Activated T-cell treated with anti-CD3 and anti-CD28 coated beads, Interleukin-2, amount 50 U/mL, for 1 hour (primary cell): ENCODE results near the gene RPS21.
"Not testable (repeated sequence)": the region's sequence is repeated elsewhere in the genome, so short reads cannot be mapped to it uniquely, and the experiment has no call there.

Experiments
- DNase-seq: peaks from one replicate; pipeline ENCODE4 v3.0.0-alpha.2; 2020

RPS21 gene

GRCh38 chr20:62366370-62367135 lies 20.4 kb upstream of the RPS21 start:
- DNase-seq = no peak

DNA sequence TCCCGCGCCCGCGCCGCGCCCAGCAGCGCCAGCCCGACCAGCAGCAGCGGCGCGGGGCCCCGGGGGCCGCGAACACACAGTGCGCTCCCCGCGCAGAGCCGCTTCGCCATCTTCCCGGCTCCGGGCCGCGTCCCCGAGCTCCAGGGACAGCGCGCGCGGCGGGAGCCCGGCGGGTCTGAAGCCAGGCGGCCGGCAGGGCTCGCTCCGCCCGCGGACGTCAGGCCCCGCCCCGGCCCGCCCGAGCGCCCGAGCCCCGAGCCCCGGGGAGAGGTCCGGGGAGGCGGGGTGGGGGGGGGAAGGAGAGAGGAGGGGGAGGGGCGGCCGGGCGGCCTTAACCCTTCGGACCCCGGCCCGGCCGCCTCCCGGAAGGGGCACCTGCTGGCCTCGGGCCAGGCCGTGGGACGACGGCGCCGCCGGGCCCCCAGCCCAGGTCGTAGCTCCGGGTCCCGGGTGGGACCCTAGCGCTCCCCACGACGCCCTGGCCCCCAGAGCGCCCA lies 19.7 kb upstream of the RPS21 start, which contains the start of gene LAMA5:
Gene LAMA5, minus strand, starts transcription at position 177 of the 497 bp plus-strand sequence. Its CDS starts 67 bp downstream, at position 110.
- peak; percentile 30 for DNase-seq

GRCh38 chr20:62367633-62368391 lies 19.1 kb upstream of the RPS21 start:
- peak; percentile 38 for DNase-seq

- DNase-seq = no peak
These were observed 18.4 kb upstream of the RPS21 start for GRCh38 chr20:62368392-62368975.

DNA sequence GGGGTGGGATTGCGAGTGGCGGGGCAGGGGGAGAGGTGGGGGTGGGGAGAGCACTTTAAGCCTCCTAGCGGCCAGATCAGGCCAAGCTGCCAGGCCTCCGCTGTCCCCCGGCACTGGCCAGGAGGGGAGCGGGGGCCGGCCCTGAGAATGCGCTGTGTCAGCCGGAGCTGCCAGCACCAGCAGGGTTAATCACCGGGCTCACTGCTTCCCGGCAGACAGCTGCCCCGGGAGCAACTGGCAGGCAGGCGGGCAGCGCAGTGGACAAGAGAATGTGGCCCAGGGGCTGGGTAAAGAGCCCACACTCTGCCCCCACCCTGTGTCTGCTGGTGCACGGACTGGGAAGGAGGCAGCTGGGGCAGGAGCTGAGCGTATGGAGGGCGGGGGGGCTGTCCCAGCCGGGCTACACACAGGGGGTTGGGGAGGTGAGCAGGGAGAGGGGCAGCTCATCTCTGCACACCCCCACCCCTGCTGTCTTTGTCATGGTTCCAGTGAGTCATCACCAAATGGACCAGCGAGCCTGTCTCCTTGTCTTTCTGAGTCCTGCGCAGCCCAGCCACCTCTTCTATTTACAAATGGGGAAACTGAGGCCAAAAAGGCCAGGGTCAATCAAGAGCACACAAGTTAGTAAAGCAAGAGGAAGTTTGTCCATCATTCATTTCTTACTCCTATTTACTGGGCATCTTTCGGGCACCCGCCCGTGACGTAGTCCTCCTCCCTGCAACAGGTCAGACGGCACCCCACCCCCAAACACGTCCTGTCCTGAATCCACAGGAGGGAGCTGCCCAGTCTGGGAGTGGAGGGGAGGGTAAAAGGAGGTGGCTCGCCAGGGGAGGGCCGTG lies 17.7 kb upstream of the RPS21 start:
- no peak for DNase-seq

- no peak for DNase-seq
These were observed 17.1 kb upstream of the RPS21 start for GRCh38 chr20:62369815-62370114.

DNA sequence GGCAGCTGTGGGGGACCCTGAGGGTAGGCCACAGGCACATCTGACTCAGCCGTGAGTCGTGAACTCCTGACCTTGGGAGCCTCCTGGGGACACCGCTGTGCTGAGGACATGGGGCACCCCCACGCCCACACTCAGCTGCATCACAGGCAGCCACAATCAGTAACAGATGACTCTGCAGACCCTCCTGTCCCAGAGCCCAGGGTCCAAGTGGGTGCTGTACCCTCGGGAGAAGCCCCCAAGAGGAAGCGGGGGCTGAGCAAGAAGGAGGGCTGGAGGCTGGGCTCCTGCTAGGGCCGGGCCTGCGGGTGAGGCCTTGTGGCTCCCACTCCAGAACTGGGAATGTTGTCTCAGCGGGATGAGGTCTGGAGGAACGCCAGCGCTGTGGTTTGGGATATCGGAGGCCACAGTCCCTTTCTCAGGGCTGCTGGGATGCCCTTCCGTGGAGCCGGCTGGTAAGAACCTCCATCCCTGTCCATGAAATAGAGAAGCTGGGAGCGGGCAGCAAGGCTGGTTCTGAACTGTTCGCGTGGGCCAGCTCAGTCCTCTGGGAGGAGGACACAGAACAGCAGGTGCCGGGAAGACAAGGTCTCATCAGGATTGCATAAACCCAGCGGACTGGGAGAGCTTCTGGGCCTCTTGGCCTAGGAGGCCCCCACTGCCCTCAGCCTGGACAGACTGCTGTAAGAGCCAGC lies 16.6 kb upstream of the RPS21 start:
- no peak for DNase-seq

DNA sequence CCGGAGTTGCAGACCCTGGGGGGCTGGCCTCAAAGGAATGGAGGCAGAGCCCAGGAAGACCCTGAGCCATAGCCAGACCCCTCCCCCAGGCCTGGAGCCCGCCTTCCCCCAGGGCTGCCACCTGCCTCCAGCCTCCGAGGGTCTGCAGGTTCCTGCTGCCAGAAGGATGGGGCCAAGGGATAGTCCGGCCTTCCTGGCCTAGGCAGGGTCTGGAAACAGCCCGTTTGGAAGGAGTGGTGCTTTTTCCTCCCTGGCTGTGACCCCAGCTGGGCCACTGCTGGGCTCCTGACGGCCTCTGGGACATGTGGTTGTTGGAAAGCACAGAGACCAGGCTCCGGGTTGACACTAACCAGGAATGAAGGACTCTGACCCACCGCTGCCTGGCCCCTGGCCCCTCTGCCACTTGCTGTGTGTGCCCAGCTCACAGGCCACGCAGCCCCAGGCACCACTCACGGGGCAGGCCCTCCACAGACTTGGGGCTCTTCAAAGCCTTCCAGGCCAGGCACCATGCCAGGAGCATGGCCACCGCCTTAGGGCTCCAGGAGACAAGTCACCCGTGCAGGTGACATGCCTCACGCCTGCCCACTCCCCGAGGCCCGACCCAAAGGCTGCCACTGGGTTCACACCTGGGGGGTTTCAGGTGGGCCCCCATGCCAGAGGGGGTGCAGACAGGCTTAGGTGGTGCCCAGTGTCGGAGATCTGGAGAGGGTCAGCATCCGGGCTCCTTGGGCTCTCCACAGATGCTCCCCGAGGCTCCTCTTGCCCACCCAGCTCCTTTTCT lies 15.9 kb upstream of the RPS21 start:
- DNase-seq = no peak

GRCh38 chr20:62371588-62372041 lies 15.3 kb upstream of the RPS21 start:
- no peak for DNase-seq

DNA sequence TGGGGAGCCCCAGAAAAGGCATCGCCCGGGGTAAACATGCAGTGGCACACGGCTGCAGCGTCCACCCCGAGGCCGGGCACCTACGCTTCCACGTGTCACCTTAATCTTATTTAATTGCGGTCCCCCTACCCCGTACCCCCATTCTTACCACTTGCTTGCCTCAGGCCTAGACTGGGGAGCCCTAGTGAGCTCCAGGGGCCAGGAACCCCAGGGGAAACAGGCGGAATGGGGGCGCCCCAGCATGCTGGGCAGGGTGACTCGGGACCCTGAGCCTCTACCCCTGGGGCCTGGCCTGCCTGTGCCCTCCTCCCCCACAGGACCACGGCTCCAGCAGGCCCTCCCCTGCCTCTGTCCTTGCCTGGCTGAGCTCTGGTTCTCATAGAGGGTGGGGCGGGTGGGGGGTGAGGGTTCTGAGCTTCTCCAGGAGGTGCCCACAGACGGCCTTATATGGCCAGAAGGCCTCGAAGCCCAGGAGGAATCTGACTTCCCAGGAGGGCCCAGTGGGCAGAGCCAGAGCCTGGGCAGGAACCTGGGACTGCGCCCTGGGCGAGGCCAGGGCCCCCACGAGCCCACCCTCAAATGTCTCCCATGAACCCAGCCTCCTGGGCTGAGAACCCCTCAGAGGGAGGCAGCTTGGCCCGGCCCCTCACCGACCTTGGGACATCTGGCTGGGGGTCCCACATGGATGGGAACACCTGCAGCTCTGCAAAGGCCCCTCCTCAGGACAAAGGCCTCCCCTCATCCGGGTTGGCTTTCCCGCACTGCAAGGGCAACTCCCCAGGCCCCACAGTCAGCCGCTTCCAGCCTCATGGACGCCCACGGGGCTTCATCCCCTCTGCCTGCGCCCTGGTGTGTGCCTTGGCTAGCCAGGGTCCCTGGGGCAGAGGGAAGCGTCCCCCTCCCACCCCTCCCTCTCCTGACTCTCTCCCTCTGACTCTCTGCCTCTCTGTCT lies 14.6 kb upstream of the RPS21 start:
- DNase-seq = no peak

- DNase-seq = not testable (repeated sequence)
These were observed 13.2 kb upstream of the RPS21 start for GRCh38 chr20:62373631-62374179.

DNA sequence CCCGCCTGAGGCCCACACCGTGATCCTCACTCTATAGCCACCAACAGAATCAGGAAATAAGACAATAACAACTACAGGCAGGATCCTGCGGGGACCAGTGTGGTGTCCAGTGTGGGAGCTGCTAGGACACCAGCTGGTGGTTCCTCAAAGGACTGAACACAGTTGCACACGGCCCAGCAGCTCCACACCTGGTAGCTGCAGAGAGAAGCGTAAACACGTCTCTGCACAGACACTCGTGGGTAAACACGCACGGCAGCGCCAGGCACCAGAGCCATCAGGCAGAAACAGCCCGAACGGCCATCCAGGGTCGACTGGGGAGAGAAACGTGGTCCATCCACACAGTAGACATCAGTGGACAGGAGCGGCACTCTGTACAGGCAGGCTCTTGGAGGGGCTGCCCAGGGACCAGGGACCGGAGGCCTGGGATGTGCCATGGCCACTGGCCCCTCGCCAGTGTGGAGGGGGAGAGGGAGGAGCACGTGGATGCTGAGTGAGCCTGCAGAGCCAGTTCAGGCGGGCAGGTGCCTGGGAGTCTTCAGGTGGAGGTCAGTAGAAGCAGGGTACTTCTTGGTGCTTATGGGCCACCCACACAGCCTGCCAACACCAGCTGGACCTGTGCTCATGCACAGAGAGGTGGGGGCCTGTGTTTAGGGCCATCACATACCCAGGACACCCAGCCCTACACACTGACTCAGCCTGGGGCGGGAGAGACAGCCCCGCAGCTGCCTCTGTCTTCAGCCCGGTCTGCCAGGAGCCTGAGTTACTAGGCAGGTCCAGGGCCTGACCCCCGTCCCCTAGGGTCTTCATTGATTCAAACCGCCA lies 12.4 kb upstream of the RPS21 start:
- no peak for DNase-seq

- DNase-seq = no peak
These were observed 10.5 kb upstream of the RPS21 start for GRCh38 chr20:62376112-62377063.

GRCh38 chr20:62377064-62377461 lies 9.8 kb upstream of the RPS21 start:
- DNase-seq = no peak

DNA sequence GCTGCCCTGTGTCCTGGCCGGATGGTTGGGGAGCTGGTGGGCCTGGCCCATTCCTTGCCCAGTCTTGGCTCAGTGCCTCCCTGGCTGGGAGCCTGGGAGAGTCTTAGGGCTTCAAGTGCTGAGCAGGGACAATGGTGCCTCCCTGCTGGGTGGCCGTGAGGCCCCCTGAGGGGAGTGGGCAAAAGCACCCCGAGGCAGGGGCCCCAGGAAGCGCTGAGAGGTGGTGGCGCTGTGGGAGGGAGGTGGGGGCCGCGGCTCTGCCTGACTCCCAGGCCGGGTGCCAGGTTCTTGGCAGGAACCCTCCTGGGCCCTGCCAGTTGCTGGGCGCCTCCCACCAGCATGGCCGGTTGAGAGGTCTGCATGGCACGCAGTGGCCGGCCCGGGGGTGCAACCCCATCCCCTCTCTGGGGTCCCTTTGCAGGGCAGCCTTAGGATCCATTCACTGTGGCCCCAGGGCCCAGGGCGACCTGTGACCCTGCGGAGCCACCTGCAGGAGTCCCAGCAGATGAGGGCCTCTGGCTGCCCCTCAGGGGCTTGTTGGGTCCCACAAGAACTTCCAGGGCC lies 9.2 kb upstream of the RPS21 start:
- DNase-seq = no peak

DNA sequence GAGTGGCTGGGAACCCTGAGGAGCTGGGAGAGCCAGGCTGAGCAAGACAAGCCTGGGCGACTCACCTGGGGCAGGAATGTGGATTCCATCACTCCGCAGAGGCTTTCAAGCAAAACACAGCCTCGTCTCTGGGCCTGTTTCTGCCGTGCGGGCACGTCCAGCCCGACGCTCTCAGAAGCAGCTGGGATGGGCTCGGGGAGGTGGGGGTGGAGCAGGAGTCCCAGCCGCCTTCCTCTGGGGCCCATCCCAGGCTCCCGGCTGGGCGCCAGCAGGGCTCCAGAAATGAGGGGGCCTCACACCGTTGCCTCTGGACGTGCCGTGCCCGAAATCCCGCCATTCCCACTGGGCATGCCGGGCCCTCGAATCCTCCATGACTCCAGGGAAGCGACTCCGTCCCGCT lies 8.7 kb upstream of the RPS21 start:
- DNase-seq = no peak

DNA sequence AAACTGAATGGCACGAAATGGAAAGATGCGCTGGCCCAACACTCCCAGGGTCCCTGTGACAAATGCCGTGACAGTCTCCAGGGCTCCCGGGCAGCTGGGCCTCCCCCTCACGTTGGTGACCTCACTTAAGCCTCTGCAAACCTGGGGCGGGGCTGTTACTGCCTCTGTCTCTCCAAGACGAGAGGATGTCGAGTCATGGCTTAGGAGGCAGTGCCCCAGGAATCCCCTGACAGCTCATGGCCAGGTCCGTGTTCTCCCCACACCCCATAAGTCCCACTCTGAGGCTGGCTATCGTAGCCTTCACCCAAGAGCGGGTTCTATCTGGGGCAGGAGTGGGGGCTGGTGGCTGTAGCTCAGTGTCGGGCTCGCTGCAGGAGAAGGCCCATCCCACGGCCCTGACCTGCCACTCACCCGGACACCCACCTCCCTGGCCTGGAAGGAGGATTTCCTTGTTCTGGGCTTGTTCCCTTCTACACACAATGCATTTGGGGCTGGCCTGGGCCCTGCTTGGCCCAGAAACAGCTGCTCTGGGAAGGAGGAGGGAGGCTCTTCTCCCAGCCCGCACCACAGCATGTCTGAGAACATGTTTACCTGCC lies 5.6 kb upstream of the RPS21 start:
- DNase-seq = no peak
